Measurements from ENCODE around the gene PRMT1.
"Not testable (repeated sequence)": the region's sequence is repeated elsewhere in the genome, so short reads cannot be mapped to it uniquely, and the experiment has no call there.

Gene PRMT1

DNA sequence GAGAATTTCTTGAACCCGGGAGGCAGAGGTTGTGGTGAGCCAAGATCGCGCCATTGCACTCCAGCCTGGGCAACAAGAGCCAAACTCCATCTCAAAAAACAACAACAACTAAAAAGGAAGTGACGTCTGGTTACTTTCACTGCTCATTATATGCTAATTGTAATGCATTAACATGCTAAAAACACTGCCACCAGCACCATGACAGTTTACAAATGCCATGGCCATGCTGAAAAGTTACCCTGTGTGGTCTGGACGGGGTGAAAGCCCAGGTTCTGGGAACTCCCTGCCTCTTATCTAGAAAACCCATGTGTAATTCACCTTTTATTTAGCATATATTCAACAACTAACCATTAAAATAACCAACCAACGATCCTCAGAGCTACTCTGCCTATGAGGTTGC is 41.9 kb downstream of the PRMT1 start:
- no peak for TF ChIP-seq ZFX (IDR thresholded peaks at IDR 0.05)
- TF ChIP-seq, protein P1, sequence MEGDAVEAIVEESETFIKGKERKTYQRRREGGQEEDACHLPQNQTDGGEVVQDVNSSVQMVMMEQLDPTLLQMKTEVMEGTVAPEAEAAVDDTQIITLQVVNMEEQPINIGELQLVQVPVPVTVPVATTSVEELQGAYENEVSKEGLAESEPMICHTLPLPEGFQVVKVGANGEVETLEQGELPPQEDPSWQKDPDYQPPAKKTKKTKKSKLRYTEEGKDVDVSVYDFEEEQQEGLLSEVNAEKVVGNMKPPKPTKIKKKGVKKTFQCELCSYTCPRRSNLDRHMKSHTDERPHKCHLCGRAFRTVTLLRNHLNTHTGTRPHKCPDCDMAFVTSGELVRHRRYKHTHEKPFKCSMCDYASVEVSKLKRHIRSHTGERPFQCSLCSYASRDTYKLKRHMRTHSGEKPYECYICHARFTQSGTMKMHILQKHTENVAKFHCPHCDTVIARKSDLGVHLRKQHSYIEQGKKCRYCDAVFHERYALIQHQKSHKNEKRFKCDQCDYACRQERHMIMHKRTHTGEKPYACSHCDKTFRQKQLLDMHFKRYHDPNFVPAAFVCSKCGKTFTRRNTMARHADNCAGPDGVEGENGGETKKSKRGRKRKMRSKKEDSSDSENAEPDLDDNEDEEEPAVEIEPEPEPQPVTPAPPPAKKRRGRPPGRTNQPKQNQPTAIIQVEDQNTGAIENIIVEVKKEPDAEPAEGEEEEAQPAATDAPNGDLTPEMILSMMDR (conservative IDR thresholded peaks at IDR 0.05) = no peak
- H3K27ac ChIP-seq = no peak overlapping the region

DNA sequence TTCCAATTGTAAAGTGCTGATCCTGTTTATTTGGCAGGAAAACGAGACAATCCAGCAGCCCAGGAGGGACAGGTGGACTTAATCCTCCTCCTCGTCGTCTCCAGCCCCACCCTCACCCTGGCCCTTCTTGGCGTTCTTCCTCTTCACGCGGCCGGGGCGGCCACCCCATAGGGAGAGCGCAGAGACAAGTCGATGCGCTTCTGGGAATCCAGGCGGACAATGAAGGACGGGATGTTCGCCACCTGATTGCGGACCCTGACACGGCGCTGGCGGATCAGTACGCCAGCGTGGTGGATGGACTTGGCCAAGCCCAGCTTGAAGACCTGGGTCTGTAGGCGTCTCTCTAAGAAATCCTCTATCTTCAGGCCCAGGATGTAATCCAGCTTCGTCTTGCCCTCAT is 42.3 kb downstream of the PRMT1 start:
- not testable (repeated sequence) for H3K27ac ChIP-seq

DNA sequence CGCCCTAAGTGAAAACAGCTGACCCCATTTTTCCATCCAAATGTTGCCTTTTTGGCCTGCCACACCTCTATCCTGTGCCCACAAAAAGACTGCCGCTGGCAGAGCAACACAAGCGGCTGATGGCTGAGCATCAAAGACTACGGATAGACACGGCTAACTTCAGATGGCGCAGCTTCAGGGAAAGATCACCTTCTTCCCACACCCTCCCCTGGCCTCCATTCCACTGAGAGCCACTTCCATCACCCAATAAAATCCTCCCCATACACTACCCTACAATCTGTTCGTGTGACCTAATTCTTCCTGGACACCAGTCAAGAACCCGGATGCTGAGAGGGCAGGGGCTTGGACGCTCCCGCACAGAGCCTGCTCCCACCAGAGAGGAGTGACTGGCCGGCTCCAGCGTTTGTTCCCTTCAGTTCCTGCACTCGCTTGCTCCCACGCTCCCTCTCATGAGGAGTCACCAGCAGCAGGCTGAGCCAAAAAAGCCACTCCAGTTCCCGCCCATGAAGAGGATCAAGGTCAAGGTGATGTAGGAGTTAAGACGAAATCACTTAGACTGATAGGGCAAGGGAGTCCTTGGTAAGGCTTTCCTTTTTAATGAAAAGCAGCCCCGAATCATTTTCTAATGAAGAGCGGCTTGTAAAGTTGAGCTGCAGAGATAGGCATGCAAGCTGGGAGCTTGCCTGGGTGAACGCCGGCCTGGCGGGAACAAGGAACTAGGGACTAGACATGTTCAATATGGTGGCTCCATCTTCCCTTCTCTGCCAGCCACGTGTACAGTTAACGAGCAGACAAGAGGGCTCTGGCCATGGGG is 50.4 kb downstream of the PRMT1 start:
- no peak overlapping the region for H3K27ac ChIP-seq

DNA sequence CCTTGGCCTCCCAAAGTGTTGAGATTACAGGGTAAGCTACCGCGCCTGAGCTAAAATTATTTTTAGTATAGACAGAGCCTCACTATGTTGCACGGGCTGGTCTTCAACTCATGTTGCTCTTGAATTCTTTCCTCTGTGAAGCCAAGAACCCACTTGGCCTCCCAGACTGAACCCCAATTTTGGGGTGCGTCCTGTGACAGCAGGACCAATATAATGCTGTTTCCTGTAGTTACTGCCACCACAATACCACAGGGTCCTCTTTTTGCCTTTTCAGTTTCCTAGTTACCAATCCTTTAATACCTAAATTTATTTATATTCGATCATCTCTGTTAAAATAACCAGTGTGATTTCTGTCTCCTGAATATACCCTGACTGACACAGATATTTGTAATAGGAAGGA is 53.1 kb downstream of the PRMT1 start:
- TF ChIP-seq, protein P1 (conservative IDR thresholded peaks at IDR 0.05) = no peak
- TF ChIP-seq ZFX (IDR thresholded peaks at IDR 0.05) = no peak
- no peak overlapping the region for H3K27ac ChIP-seq

More for the DNA sequence above, 50.4 kb downstream of the PRMT1 start:
- TF ChIP-seq, protein P1 (conservative IDR thresholded peaks at IDR 0.05) = no peak
- no peak for TF ChIP-seq ZFX (IDR thresholded peaks at IDR 0.05)
